ENCODE data around the gene WDR17. TPM values are rescaled to one million over a fixed set of nuclear protein-coding genes. Genes with fewer than 3 reads are reported as not detected.

WDR17 gene
- total RNA-seq, 1 donor = 3.2 TPM

Small RNA genes within 50 kb of the gene (small RNA-seq; reads per million reads assigned to genes)
- gene RF00432 = not detected

Other genes with a start within 250 kb of the WDR17 start
- gene SPATA4, start 129.7 kb downstream of the WDR17 start, total RNA-seq = not detected
- gene ASB5, start 203.4 kb downstream of the WDR17 start, total RNA-seq = not detected

All from hematopoietic multipotent progenitor cell (in vitro differentiated cells).